ENCODE data around the gene S100A6.

S100A6 gene

DNA sequence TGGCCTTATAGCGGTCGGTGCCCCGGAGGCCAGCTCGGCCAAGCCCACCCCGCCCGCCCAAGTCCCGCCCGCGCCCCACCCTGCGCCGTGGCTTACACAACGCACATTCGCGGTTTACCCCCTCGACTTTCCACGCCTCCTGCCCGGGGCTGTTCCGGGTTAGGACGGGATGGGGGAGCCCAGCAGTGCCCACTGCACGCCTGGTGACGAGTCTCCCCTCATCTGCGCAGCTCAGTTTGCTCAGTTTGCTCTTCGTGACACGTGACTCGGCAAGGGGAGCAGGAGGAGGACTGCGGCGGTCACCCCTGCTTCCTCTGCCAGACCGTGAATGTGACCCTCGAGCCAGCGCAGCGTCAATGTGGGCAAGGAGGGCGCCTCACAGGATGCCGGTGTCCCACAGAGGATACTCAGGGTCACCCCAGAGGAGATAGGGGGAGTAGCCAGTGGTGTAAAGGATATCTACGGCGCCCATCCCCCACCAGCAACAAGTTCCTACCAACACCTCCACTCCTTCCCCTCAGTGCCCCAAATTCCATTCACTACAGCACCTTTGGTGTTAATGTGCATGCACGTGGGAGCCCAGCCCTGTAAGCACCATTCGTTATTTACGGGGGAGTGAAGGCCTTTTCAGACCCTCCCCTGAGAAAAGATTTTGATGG, 350 bp upstream of the S100A6 start:
- H3K4me3 ChIP-seq (ENCODE audit: low read depth, low read length): peak overlapping the region; percentile 59
- peak; percentile 86 for DNase-seq (ENCODE audit: low read depth, low spot score)
- in situ Hi-C loops (cut with HindIII; ENCODE audit: low sequenced_read_pairs): no loop called here
- TF ChIP-seq, protein P1, sequence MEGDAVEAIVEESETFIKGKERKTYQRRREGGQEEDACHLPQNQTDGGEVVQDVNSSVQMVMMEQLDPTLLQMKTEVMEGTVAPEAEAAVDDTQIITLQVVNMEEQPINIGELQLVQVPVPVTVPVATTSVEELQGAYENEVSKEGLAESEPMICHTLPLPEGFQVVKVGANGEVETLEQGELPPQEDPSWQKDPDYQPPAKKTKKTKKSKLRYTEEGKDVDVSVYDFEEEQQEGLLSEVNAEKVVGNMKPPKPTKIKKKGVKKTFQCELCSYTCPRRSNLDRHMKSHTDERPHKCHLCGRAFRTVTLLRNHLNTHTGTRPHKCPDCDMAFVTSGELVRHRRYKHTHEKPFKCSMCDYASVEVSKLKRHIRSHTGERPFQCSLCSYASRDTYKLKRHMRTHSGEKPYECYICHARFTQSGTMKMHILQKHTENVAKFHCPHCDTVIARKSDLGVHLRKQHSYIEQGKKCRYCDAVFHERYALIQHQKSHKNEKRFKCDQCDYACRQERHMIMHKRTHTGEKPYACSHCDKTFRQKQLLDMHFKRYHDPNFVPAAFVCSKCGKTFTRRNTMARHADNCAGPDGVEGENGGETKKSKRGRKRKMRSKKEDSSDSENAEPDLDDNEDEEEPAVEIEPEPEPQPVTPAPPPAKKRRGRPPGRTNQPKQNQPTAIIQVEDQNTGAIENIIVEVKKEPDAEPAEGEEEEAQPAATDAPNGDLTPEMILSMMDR (IDR thresholded peaks at IDR 0.05; ENCODE audit: low read depth, low read length): no peak

DNA sequence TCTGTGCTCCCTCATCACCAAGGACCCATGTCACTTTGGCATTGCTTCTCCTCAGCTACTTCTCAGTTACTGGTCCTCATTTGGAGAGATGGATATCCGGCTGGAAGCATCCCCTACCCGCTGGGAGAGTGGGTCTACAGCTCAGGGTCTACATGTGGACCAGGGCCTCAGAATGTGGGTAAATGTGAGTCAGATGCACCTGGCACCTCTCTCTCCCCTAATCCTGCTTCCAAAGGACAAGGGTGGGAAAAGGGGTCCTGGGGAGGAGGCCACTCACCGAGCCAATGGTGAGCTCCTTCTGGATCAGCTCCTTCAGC, 908 bp downstream of the S100A6 start:
- no peak for DNase-seq (ENCODE audit: low read depth, low spot score)
- TF ChIP-seq, protein P1 (IDR thresholded peaks at IDR 0.05; ENCODE audit: low read depth, low read length): no peak
- in situ Hi-C loops (cut with HindIII; ENCODE audit: low sequenced_read_pairs): no loop called here
- H3K4me3 ChIP-seq (ENCODE audit: low read depth, low read length): peak overlapping the region; percentile 59

DNA sequence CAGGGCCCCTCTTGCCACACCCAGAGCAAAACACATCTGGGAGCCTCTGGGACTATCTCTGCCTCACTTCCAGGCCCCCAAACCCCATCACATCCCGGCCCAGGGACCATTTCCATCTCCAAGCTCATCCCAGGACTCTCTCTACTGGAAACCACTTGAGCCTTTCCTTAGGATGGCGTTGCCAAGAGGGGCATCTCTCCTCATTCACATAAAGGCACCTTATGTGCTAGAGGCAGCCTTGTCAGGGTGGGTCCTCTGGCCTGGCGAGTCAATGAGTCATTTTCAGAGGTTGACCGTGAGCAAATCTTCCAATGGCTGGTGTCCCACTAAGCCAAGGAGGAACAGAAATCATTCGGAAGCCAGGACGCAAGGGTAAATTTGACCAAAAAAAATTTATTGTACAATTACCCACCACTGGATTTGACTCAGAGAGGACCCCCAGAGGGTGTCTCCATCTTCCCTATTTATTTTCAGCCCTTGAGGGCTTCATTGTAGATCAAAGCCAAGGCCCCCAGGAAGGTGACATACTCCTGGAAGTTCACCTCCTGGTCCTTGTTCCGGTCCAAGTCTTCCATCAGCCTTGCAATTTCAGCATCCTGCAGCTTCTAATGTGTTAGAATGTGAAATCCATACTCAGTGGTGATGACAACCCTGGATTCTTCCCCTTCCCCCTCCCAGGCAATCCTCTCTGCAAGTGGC, 1.4 kb downstream of the S100A6 start:
- DNase-seq (ENCODE audit: low read depth, low spot score): peak; percentile 43
- TF ChIP-seq, protein P1 (IDR thresholded peaks at IDR 0.05; ENCODE audit: low read depth, low read length): no peak
- H3K4me3 ChIP-seq (ENCODE audit: low read depth, low read length): peak overlapping the region; percentile 59
- in situ Hi-C loops (cut with HindIII; ENCODE audit: low sequenced_read_pairs): no loop called here

DNA sequence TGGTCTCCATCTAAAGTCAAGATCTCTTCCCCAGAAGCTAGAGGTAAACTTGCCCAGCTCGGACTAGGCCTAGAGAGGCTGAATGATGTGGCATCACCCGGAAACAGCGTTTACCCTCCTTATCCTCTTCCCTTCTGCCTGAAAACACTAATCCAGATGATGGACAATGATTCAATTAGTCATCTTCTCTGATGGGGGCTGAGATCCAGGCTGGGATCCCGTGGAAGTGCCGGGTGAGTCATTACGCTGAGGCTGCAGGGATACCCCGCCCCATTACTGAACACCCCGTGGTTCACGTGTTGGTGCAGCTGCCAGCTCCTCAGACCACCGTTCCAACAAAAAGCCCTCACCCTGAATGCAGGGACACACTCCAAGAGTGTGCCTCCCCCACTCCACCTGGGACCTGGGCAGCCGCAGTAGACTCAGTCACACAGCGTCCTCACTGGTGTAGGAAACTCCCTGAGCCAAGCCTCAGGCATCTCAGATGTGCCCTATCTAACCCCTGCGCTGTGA, 2.0 kb downstream of the S100A6 start:
- in situ Hi-C loops (cut with HindIII; ENCODE audit: low sequenced_read_pairs): no loop called here
- TF ChIP-seq, protein P1 (IDR thresholded peaks at IDR 0.05; ENCODE audit: low read depth, low read length): no peak
- DNase-seq (ENCODE audit: low read depth, low spot score): peak; percentile 87
- peak overlapping the region; percentile 59 for H3K4me3 ChIP-seq (ENCODE audit: low read depth, low read length)

DNA sequence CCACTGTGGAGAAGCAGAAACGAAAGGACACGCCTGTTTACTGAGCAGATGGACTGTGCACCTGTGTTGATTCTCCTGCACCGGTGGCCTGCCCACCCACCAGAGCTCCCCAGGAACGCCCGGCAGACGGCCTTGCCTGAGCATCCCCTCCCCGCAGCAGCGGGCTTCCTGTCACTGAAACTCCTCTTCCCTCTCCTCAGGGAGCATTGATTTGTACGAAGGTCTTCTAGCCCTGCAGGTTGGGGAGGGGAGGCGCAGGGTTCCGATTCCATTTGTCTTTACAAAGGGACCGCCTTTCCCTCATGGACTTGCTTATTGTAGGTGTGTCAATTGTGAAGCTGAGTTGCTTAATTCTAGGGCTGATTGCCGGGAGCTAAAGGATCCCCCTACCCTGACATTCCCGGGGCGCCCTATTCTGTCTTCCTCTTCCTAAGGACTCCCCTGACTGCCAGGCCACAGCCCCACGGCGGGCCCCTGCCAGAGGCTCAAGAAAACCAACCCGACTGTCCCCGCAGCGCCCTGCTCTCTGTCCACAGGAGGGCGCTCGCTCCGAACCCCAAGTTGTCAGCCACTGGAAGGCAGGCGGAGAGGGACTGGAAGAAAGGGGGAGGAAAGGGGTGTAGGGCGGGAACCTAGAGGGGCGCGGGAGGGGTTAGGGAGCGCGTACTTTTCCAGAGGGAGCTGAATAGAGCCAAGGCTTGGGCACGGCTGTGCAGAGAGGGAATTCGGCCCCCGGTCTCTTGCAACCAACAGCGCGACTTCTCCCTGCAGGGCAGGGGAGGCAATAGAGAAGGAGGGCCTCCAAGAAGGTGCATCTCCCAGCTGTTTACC, 2.8 kb downstream of the S100A6 start:
- TF ChIP-seq, protein P1 (IDR thresholded peaks at IDR 0.05; ENCODE audit: low read depth, low read length): peak; percentile 96
- H3K4me3 ChIP-seq (ENCODE audit: low read depth, low read length): peak overlapping the region; percentile 59
- in situ Hi-C loops (cut with HindIII; ENCODE audit: low sequenced_read_pairs): no loop called here
- DNase-seq (ENCODE audit: low read depth, low spot score): peak; percentile 87

DNA sequence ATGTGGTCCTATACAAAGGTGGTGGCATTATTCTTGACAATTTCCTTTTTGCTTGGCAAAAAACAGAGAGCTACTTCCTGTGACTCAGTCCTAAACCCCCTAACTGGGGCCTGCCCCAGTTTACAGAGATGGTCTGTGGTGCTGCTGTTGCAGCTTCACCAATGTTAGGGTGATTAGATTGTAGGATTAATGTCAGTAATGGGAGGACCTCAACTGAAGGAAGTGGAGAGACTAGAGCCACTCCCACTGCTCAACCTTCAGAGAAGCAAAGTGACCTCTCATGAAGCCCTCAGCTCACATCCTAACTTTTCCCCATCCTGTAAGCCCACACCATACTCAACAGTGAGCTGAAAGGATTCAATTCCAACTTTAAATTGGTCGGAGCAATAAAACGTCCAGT, 3.6 kb downstream of the S100A6 start:
- no peak for DNase-seq (ENCODE audit: low read depth, low spot score)
- TF ChIP-seq, protein P1 (IDR thresholded peaks at IDR 0.05; ENCODE audit: low read depth, low read length): no peak
- in situ Hi-C loops (cut with HindIII; ENCODE audit: low sequenced_read_pairs): no loop called here
- no peak overlapping the region for H3K4me3 ChIP-seq (ENCODE audit: low read depth, low read length)

Measured in astrocyte of the spinal cord (primary cell).